Colonic mucosa (tissue), 4 donors: Measurements from ENCODE around the gene GALNT15. TPM values are rescaled to one million over a fixed set of nuclear protein-coding genes. Genes with fewer than 3 reads are reported as not detected.

Source experiments
- DNase-seq: peaks from one replicate; pipeline ENCODE4 v3.0.0-alpha.2; 2020
- H3K27ac ChIP-seq: fragments of 200-600 bp; one replicate; pipeline ENCODE4 v1.8.0; 2021
- H3K27me3 ChIP-seq: fragments of 200-600 bp; one replicate; pipeline ENCODE4 v1.8.0; 2021
- H3K36me3 ChIP-seq: fragments of 200-600 bp; one replicate; pipeline ENCODE4 v1.8.0; 2021
- H3K4me1 ChIP-seq: fragments of 200-600 bp; one replicate; pipeline ENCODE4 v1.8.0; 2021; ENCODE audit warnings: mild to moderate bottlenecking
- H3K4me3 ChIP-seq: fragments of 200-600 bp; one replicate; pipeline ENCODE4 v1.8.0; 2021
- H3K9ac ChIP-seq, 2 donors: one replicate each; pipeline ENCODE4 v1.7.0; 2013; ENCODE audit warnings: control low read depth in 2 of 2, low read depth in 2 of 2, low read length in 2 of 2
- H3K9me3 ChIP-seq: fragments of 200-600 bp; one replicate; pipeline ENCODE4 v1.8.0; 2021
- intact Hi-C: fragments of 100-400 bp; cut with DNase I; formaldehyde crosslinking; loops from one replicate; pipeline ENCODE4 v1.14.1; 2022
- total RNA-seq, 2 donors: library from RNA; stranded (reverse); fragmentation: NEBNext Ultra II Directional in 1 of 2; extraction: Animal tissue kit (Norgen Biotek cat#: 25700) in 1 of 2; gene quantifications; one replicate each; pipeline ENCODE4 v1.2.1, GENCODE V29; 2021
- TF ChIP-seq, protein P1 (sequence below): fragments of 200-600 bp; IDR thresholded peaks from one replicate; pipeline ENCODE4 v1.8.0; 2022; ENCODE audit warnings: antibody characterized with exemption, mild to moderate bottlenecking
- donor health status: healthy.
- donor health status: DM: no; HTN: no; CAD: no.
- donor health status: DM: no; HTN: no; CAD: no.

The GALNT15 gene
- total RNA-seq, 2 donors from 2014 or later, result 2.1 to 4.5 TPM

DNA sequence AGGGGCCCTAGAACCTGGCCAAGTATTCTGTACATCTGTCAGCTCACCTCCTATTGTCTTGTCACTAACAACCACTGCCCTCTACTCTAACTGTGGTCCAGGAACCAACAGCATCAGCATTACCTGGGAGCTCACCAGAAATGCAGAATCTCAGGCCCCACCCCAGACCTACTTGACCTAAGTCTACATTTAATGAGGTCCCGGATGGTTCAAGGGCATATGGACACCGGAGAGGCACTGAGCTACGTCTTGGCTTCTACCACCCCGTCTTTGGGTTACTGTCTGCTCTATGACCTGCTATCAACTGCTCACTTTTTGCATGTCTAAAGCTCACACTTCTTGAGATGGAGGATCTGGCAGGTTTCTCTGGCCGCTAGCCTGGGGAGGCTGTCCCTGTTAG is 8.1 kb downstream of the GALNT15 start:
- no peak for DNase-seq
- no peaks in the 10 kb centered on the region for H3K36me3 ChIP-seq
- H3K27ac ChIP-seq, result no peak overlapping the region
- H3K9ac ChIP-seq, result no peak overlapping the region
- H3K4me3 ChIP-seq, result no peak overlapping the region
- intact Hi-C loops, result no loop called here
- TF ChIP-seq, protein P1, sequence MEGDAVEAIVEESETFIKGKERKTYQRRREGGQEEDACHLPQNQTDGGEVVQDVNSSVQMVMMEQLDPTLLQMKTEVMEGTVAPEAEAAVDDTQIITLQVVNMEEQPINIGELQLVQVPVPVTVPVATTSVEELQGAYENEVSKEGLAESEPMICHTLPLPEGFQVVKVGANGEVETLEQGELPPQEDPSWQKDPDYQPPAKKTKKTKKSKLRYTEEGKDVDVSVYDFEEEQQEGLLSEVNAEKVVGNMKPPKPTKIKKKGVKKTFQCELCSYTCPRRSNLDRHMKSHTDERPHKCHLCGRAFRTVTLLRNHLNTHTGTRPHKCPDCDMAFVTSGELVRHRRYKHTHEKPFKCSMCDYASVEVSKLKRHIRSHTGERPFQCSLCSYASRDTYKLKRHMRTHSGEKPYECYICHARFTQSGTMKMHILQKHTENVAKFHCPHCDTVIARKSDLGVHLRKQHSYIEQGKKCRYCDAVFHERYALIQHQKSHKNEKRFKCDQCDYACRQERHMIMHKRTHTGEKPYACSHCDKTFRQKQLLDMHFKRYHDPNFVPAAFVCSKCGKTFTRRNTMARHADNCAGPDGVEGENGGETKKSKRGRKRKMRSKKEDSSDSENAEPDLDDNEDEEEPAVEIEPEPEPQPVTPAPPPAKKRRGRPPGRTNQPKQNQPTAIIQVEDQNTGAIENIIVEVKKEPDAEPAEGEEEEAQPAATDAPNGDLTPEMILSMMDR, result no peak
- no peaks in the 10 kb centered on the region for H3K9me3 ChIP-seq
- H3K4me1 ChIP-seq, result no peaks in the 10 kb centered on the region
- no peaks in the 10 kb centered on the region for H3K27me3 ChIP-seq

DNA sequence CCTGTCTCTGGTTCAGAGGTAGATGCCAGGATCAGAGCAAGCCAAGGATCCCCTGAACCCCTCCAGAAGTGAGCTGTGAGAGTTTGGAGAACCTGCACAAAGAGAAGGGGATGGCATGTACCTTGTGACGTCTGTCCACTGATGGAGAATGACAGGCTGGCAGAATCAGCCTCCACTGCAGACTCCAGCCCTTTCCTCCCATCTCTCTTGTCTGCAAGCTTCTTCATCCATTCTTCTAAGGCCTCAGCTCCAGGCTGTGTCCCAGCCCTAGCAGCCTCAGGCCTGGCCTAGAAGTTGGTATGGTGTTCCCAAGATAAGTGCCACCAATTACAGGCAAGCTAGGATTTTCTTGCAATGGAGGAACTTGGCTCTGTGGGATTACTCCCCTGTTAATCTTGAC is 8.6 kb downstream of the GALNT15 start:
- no peak overlapping the region for H3K4me3 ChIP-seq
- no peaks in the 10 kb centered on the region for H3K9me3 ChIP-seq
- no peaks in the 10 kb centered on the region for H3K4me1 ChIP-seq
- intact Hi-C loops, result no loop called here
- TF ChIP-seq, protein P1, result no peak
- DNase-seq, result no peak
- no peaks in the 10 kb centered on the region for H3K36me3 ChIP-seq
- no peak overlapping the region for H3K9ac ChIP-seq
- no peak overlapping the region for H3K27ac ChIP-seq
- no peaks in the 10 kb centered on the region for H3K27me3 ChIP-seq

DNA sequence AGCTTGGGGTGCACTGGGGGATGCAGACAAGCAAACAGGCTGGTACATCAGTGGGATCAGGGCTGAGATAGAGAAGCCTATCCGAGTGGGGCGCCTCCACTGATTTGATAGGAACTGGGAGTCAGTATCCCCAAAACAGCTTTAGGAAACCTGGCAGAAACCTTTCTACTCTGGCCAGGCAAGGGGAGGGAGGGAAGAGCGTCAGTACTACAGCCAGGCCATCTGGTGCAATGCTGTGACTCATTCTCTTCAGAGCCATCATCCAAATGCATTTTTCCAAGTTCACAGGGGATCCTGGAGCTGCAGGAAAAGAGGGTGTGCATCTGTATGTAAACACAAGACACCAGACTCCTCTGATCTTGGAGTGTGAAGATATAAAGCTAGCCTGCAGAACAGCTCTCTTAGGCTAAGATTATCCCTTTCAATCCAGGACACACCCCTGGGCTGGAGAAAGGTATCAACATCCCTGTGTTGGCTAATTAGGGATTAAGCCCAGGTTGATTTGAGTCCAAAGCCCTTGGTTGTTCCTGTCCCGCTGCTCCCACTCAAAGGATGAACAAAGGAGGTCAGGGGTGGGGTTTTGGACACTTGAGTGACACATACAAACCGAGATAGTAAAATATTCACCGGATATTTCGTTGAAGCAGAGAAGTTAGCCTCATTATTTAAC is 9.3 kb downstream of the GALNT15 start:
- no peaks in the 10 kb centered on the region for H3K36me3 ChIP-seq
- TF ChIP-seq, protein P1, result no peak
- H3K27me3 ChIP-seq, result no peaks in the 10 kb centered on the region
- DNase-seq, result no peak
- H3K27ac ChIP-seq, result no peak overlapping the region
- intact Hi-C loops, result no loop called here
- H3K9ac ChIP-seq, result no peak overlapping the region
- H3K9me3 ChIP-seq, result no peaks in the 10 kb centered on the region
- no peaks in the 10 kb centered on the region for H3K4me1 ChIP-seq
- H3K4me3 ChIP-seq, result no peak overlapping the region

DNA sequence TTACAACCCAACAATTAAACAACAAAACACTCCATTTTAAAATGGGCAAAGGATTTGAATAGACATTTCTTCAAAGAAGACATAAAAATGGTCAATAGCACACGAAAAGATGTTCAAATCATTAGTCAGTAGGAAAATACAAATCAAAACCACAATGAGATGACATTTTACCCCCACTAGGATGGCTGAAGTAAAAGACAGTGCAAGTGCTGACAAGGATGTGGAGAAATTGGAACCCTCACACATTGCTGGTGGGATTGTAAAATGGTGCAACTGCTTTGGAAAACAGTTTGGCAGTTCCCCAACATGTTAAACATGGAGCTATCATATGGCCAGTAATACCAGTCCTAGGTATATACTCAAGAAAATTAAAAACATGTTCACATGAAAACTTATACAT is 11.6 kb downstream of the GALNT15 start:
- Histone ChIP-seq H3K4me1 (no peaks in the 10 kb centered on the region), H3K27me3 (no peaks in the 10 kb centered on the region), H3K4me3 (no peak overlapping the region), H3K27ac (no peak overlapping the region), H3K36me3 (no peaks in the 10 kb centered on the region), H3K9me3 (no peaks in the 10 kb centered on the region), H3K9ac (no peak overlapping the region)
- no peak for DNase-seq
- intact Hi-C loops, result no loop called here
- TF ChIP-seq, protein P1, result no peak

DNA sequence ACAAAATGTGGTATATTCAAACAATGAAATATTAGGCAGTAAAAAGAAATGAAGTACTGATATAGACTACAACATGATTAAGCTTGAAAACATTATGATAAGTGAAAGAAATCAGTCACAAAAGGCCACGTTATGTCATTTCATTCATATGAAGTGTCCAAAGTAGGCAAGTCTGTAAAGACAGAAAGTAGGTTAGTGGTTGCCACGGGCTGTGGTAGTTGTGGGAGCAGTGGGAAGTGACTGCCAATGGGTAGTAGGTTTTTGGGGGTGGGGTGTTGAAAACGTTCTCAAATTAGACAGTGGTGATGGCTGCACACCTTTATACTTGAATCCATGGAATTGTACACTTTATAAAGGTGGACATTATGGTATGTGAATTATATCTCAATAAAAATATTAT is 12.1 kb downstream of the GALNT15 start:
- no peaks in the 10 kb centered on the region for H3K4me1 ChIP-seq
- no peak overlapping the region for H3K27ac ChIP-seq
- H3K27me3 ChIP-seq, result no peaks in the 10 kb centered on the region
- no peaks in the 10 kb centered on the region for H3K36me3 ChIP-seq
- H3K9ac ChIP-seq, result no peak overlapping the region
- DNase-seq, result no peak
- TF ChIP-seq, protein P1, result no peak
- intact Hi-C loops, result no loop called here
- H3K9me3 ChIP-seq, result no peaks in the 10 kb centered on the region
- H3K4me3 ChIP-seq, result no peak overlapping the region
